DMS153 (cell line): ENCODE measurements around the gene DOCK4.
"Not testable (repeated sequence)": the region's sequence is repeated elsewhere in the genome, so short reads cannot be mapped to it uniquely, and the experiment has no call there.

ENCODE experiments used
- DNase-seq: peaks from one replicate; lab custom pipeline; 2025; lab: John Stamatoyannopoulos, UW

The DOCK4 gene

DNA sequence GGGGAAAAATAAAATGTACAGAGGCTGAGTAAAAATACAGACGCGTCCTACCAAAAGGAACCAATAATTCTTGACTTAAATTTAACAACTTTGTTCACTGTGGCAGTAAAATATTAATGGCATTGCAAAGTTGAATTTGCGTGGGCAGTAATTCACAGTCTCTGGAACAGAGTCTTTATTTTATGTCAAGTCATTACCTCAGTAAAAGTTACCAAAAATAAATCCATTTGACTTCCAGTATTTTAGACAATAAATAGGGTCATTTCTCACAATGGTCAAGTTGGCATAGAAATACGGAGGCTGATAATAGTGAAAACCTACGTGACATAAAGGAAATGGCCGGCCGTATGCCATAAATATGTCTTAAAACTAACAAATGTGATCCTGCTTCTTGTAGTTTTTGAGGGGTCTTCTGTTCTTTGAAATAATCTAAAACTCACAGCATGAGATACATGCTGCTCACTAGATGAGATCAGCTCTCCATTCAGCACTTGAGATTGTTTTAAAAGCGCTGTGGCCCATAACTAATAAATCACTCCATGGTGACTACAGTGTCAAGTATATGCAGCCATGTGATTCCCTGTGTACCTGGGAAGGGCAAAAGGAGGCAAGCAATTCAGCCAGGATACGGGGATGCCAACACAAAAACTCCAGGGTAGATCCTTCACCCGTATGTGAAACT lies 75.3 kb downstream of the DOCK4 start:
- DNase-seq, result peak; percentile 71

DNA sequence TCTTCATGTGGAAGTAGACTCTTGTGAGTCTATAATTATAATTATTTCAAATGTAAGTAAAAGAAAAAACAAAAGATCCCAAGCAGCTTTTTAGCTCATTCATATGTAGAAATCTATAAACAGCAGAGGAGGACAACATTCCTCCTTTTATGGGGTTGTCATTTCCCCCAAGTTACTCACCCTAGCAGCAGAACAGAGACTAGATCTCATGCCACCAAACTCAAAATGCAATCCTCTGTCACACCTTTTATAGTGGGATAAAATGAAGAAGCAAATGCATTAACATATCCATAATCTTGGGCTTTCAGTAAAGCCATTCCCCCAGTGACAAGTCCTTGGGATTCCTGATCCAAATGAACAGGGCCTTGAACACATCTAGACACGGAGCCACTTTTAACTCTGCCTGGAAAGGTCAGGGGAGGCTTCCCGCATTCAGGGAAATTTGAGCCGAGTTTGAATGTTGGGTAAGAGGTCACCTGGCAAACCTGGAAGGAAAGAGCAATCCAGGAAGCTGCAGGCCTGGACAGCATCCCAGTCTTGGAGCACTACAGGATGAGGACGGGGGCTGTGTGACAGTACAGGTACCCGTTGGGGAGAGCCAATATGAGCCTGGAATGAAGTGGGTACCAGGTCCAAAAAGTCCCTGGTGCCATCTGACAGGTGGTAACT lies 76.4 kb downstream of the DOCK4 start:
- DNase-seq, result peak; percentile 67

DNA sequence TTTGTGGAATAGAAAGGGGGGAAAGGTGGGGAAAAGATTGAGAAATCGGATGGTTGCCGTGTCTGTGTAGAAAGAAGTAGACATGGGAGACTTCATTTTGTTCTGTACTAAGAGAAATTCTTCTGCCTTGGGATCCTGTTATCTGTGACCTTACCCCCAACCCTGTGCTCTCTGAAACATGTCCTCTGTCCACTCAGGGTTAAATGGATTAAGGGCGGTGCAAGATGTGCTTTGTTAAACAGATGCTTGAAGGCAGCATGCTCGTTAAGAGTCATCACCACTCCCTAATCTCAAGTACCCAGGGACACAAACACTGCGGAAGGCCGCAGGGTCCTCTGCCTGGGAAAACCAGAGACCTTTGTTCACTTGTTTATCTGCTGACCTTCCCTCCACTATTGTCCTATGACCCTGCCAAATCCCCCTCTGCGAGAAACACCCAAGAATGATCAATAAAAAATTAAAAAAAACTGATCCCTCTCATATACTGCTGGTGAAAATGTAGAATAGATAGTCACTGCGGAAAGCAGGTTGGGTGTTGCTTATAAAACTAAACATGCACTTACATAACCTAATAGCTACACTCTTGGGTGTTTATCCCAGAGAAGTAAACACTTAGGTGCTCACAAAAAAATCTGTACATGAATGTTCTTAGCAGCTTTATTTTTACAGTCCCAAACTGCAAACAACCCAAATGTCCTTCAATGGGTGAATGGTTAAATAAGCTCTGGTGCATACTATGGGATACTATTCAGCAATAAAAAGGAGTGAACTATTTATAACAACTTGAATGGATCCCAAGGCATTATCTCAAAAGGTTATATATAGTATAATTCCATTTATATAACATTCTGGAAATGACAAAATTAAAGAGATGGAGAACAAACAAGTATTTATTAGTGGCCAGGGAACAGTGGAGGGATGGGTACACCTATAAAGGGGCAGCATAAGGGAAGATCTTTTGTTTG lies 77.5 kb downstream of the DOCK4 start:
- DNase-seq, result peak; percentile 31

DNA sequence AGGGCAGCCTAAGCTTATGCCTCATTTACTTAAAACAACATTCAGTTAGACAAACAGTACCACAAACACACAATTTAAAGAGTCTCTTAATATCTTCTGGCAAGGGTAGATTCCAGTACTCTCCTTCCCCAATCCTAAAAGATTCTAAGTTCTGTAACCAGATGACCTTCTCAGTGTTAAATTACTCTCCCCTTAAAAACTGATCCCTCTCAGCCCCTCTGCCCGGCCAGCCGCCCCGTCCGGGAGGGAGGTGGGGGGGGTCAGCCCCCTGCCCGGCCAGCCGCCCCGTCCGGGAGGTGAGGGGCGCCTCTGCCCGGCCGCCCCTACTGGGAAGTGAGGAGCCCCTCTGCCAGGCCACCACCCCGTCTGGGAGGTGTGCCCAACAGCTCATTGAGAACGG lies 78.2 kb downstream of the DOCK4 start:
- not testable (repeated sequence) for DNase-seq

DNA sequence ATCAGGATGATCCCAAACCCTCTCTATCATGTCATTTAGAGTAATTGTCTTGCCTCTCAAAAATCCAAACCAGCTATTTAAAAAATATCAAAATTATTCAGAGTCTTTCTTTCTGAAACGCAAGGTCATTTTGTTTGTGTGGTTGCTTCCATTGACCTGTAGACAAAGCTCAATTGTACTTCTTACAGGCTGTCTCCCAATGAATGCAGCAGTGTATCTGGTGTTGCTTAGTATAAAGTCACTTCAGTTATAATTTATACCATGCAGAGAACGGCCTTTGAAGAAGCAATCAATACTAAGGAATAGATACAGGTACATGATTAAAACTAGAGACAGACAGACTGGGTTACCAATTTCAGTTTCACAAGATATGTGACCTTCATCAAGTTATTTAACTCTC lies 80.9 kb downstream of the DOCK4 start:
- DNase-seq, result no peak

DNA sequence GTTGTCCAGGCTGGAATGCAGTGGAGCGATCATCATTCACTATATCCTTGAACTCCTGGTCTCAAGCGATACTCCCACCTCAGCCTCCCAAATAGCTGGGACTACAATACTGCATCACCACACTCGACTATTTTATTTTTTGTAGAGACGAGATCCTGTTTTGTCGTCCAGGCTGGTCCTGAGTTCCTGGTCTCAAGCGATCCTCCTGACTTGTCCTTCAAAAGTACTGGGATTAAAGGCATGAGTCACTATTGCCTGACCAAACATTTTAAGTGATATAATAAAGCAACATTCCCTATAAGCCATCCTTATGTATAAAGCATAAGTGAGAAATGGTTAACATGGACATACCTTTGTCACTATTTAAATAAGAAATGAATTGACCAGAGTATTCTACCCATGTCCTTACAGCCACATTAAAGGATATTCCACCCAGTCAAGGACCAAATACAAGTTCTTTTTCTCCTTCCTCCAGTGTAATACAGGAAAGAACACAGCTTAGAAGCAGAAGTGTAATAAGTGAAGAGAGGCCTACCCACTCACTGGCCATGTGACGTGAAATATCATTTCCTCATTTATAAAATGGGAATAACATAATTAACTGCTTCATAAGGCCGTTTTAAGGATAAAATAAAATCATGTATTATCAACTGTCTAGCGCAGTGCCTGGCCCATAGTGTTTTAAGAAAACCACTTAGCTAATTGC lies 82.0 kb downstream of the DOCK4 start:
- no peak for DNase-seq

DNA sequence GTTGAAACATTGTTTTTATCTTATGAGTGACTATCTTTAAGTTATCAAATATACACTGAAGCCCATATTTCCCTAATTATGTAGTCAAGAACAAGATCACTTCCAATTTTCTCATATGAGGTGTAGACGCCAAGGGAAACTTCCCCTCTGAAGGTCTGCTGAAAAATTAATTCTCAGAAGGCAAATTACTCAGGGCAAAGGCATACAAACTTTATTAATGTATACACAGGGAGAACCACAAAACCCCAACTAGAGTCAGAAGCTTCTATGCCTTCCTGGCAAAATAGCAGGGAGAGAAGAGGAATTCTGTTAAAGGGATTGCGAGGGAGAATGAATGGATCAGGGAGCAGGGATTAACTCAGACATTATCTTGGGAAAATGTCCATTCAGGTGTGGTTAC lies 83.4 kb downstream of the DOCK4 start:
- no peak for DNase-seq

DNA sequence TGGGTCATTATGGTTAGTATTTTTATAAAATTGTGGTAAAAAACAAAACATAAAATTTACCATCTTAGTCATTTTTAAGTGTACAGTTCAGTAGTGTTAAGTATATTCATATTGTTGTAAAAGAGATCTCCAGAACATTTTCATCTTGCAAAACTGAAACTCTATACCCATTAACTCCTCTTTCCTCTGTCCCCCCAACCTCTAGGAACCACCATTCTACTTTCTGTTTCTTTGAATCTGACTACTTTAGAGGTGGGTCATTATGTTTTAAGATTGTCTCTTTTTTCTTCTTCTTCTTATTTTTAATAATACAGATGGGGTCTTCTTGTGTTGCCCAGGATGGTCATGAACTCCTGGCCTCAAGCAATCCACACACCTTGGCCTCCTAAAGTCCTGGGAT lies 84.1 kb downstream of the DOCK4 start:
- DNase-seq, result no peak

DNA sequence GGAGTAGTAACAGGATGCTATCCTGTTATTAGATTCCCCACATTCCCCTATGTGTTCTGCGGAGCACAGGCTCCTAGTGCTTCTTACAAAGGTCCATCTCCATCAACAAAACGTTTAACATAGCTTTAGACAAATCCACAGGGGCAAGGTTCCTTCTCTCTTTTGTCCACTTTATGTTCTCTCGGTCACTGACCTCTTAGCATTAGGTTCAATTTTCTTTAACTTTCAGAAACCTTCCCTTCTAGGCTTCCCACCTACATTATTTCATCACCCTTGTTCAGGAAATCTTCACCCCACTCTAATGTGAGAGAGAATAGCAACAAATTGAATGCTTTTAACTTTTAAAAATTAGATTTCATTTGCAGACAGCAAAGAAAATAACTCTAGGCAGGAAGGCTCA lies 84.9 kb downstream of the DOCK4 start:
- DNase-seq, result no peak

DNA sequence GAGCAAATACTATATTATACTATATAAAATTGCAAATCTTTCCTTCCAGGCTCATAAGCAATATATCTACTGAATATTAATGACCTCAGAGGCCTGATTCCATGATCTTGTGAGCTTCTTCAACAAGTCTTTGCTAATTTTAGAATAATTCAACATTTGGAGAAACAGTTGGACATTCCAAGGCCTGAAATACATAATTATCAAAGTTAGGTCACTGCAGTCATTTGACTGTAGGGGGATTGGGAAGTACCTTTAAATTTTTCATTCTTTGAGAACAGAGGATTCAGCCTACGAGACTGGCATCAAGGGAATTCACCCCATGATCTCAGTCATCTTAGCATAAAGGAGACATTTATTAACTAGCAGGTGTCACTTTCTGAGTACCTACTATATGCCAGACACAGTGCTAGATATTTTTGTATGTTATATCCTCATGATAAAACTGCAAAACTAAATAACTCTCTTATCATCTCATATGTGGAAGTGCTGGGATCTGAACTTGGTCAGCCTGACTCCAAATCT lies 85.4 kb downstream of the DOCK4 start:
- DNase-seq, result no peak

DNA sequence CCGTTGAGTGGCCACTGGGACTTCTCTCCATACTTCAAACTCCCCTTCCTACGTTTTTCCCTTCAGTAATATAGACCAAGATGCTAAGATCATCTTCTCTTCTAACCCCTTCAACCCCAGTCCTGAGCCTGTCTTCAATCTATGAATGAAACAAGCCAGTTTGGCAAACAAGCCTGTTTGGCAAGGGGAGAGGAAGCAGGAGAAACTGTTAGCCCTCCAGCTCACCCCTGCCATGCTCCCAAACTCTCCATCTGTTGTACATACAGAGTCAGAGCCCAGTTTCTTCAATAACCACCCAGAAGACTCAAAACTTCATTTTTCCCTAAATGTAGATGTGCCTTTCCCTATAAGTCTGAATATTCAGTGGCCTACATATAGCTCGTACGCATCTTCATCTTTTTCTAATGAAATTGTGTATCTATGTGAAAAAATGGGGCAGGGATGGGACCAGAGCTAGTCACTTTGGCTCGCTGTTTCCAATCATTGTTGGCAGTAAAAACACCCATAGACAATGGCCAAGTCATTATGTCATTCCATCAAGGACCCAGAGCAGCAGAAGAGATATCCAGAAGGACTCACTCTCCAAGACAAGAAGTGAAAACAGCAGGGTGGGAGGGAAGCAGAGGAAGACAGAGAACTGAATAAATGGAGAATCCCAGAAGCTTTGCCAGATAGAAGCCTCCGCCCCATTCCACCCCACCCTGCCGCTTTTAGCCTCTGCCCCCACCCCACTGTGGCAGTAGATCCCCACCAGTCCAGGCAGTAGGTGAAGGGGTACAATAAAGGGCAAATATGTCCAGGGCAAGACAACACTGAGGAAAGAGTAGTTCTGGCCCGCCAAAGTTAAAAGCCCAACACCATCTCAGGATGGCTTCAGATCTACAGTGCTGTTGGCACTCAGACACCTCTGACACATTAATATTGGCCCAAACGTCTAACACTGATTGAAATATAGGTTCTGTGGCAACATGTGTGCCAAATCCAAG lies 87.3 kb downstream of the DOCK4 start:
- no peak for DNase-seq

DNA sequence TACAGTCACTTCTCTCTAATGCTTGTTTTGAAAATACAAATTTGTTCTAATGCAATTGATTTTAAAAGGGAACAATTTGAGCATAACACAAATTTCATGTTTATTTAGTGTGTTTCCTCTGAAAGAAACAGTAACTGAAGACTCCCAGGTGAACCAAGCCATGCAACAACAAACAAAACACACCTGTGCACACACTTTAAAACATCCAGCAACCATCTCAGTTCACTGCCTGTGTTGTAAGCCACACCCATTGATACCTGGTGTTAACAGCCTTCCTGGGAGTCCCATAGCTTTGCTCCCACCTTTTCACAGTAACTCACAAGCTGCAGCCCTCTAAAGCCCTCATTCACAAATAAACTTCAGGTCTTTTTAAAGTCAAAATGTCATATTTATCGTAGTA lies 89.3 kb downstream of the DOCK4 start:
- peak; percentile 81 for DNase-seq

DNA sequence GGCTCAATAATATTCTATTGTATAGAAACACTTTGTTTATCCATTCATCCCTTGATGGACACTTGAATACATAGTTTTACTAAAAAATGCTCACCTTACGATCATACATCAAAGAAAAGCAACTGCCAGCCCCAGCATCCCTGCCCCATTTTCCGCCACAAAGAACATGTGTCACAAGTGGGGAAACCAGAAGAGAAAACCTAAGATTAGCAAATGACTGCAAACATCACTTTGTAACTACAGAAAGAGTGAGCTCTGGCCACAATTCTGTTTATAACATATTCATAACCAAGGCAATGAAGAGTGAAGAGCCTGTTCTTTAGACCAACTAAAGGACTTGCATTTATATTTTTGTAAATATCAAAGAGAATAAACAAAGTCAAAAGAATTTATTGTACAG lies 89.8 kb downstream of the DOCK4 start:
- no peak for DNase-seq

DNA sequence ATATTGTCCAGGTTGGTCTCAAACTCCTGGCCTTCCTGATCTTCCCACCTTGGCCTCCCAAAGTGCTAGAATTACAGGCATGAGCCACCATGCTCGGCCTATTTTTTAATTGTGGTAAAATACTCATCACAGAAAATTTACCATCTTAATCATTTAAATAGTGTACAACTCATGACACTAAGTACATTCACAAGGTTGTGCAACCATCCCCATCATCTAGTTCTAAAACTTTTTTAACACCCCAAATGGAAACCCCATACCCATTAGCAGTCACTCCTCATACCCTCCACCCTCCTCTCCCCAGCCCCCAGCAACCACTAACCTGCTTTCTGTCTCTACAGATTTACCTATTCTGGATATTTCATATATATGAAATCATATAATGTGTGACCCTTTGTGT lies 90.3 kb downstream of the DOCK4 start:
- DNase-seq, result no peak

DNA sequence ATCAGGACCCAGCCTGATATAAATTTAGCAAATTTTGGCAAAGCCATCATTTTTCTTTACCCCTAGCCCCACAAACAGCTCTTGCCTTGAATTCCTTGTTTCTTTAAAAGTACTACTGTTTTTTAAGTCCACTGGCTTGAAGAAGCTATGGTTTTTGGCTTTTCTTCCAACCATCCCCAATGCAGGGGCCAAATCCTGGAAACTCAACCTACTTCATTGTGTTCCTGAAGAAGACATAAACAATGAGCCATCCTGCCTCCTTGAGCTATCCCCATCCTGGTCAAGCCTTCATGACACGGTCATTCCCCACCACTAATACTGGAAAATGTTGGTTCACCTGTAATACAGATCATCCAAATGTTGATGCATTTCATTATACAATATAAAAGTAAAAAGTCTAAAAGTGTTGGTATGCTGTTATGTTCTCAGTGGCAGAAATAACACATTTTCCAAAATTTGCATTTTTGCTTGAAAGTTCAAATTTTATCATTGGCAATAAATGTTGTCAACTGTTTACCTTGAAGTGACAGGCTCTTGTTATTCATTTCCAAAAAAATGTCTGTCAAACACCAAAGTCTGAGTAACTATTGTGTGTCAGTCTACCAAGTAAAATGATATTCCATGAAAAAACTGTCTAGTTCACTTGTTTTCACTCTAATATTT lies 92.2 kb downstream of the DOCK4 start:
- DNase-seq, result no peak

DNA sequence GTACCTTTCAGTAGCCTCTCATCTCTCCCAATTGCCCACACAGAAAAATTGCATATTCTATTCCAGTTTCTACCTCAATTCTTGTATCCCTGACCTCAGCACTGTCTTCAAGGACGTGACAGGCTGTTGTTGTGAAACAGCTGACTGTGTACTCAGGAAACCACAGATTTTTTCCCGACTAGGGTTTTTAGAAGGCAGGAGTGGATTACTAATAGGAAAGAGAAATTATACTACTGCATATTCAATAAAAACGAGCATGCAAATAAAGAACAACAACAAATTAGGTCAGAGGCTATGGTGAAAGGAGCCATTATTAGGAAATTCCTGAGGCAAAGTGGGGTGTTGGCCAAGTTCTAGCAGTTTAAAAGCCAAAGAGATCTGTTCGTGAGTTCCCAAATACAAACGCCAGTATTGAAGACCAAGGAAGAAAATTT lies 93.4 kb downstream of the DOCK4 start:
- no peak for DNase-seq

DNA sequence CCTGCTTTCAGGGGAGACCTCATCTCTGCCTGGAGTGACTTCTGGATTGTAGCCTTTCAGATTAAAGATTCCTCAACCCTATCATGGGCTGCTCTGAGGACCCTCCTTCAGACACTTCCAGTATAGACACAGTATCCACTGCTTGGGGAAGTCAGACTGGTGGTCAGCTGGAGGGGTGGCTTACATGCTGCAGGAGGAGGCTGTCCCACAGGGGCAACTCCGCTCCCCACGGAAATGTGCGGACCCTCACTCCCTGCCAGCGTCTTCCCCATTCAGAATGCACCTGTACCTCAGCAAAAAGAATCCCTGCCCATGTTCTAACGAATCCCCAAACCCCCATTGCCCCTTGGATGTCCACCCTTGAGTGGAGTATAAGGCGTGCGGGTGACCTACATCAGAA lies 95.5 kb downstream of the DOCK4 start:
- DNase-seq, result no peak

DNA sequence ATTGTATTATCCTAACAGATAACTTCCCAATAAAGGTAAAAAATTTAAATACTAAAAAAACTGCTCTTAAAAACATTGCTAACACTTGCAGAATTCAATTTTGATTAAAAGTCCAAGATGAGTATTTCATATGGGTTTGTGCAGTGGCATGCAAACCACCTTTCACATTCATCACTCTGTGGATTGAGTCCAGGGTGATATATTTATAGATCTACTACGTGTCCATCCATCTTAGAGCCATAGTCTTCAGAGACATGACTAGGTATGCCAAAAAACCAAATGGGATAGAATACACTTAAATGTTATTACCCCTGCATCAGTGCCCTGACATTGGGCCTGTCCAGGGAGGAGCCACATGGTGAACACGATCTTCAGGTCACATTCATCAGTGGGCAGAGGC lies 96.0 kb downstream of the DOCK4 start:
- DNase-seq, result no peak

DNA sequence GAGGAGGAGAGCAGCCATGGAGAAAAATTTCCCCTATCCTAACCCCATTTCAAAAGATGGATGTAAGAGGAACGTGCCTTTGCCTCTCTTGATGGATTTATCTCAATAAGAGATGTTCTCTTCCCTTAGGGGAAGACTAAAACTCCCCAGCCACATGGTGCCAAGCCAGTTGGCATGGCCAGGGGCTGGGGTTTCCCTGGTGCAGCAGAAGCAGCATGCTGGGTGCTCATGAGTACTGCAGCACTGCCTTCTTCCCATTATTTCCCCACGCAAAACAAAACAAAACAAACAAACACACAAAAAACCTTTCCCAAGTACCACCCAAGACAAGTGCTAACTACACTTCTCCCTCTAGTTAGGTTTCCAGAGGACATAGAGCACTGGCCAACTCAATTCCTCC lies 97.2 kb downstream of the DOCK4 start:
- DNase-seq, result no peak
